ENCODE measurements around the gene MRI1.
A peak's percentile ranks its signal among the peaks of the same experiment; 100 is the strongest.

MRI1 gene

GRCh38 chr19:13764101-13764807 lies at the start of gene MRI1:
MRI1 (plus strand) TSS chr19:13764522; CDS start chr19:13764589, 67 bp downstream.
- peak; percentile 89 for DNase-seq (ENCODE audit: low read depth)
- H3K9me3 ChIP-seq (ENCODE audit: control insufficient read depth, low read length) = no peaks in the 10 kb centered on the region

GRCh38 chr19:13717194-13717643 lies 47.1 kb upstream of the MRI1 start:
- DNase-seq (ENCODE audit: low read depth) = no peak
- peaks cover 9% of the 10 kb centered on the region for H3K9me3 ChIP-seq (ENCODE audit: control insufficient read depth, low read length)
- H3K36me3 ChIP-seq (ENCODE audit: control insufficient read depth, insufficient read depth, low read length, severe bottlenecking) = no peaks in the 10 kb centered on the region
- H3K9ac ChIP-seq (ENCODE audit: low read length) = no peak overlapping the region
- peaks cover 6% of the 10 kb centered on the region for H3K4me1 ChIP-seq (ENCODE audit: control insufficient read depth, insufficient read depth, low read length)
- H3K4me3 ChIP-seq (ENCODE audit: low read length) = no peak overlapping the region
- H3K27me3 ChIP-seq (replicated peaks; ENCODE audit: control insufficient read depth, insufficient read depth, low read length) = no peaks in the 10 kb centered on the region

More at GRCh38 chr19:13764101-13764807, at the start of gene MRI1:
- H3K9ac ChIP-seq (ENCODE audit: low read length) = peak within 1 kb of the TSS; percentile 90
- peaks cover 9% of the 10 kb centered on the region for H3K4me1 ChIP-seq (ENCODE audit: control insufficient read depth, insufficient read depth, low read length)
- H3K27me3 ChIP-seq (replicated peaks; ENCODE audit: control insufficient read depth, insufficient read depth, low read length) = no peaks in the 10 kb centered on the region
- peak within 1 kb of the TSS; percentile 91 for H3K4me3 ChIP-seq (ENCODE audit: low read length)
- H3K36me3 ChIP-seq (ENCODE audit: control insufficient read depth, insufficient read depth, low read length, severe bottlenecking) = peaks cover 50% of the 10 kb centered on the region

GRCh38 chr19:13718733-13719132 lies 45.6 kb upstream of the MRI1 start:
- DNase-seq (ENCODE audit: low read depth) = peak; percentile 55

GRCh38 chr19:13722146-13722545 lies 42.2 kb upstream of the MRI1 start:
- Histone ChIP-seq H3K9ac (ENCODE audit: low read length) (no peak overlapping the region), H3K4me1 (ENCODE audit: control insufficient read depth, insufficient read depth, low read length) (peaks cover 6% of the 10 kb centered on the region), H3K36me3 (ENCODE audit: control insufficient read depth, insufficient read depth, low read length, severe bottlenecking) (no peaks in the 10 kb centered on the region), H3K27me3 (replicated peaks; ENCODE audit: control insufficient read depth, insufficient read depth, low read length) (no peaks in the 10 kb centered on the region), H3K4me3 (ENCODE audit: low read length) (no peak overlapping the region), H3K9me3 (ENCODE audit: control insufficient read depth, low read length) (no peaks in the 10 kb centered on the region)
- no peak for DNase-seq (ENCODE audit: low read depth)

More at GRCh38 chr19:13718733-13719132, 45.6 kb upstream of the MRI1 start:
- Histone ChIP-seq H3K4me3 (ENCODE audit: low read length) (no peak overlapping the region), H3K9ac (ENCODE audit: low read length) (no peak overlapping the region), H3K27me3 (replicated peaks; ENCODE audit: control insufficient read depth, insufficient read depth, low read length) (no peaks in the 10 kb centered on the region), H3K4me1 (ENCODE audit: control insufficient read depth, insufficient read depth, low read length) (peaks cover 6% of the 10 kb centered on the region), H3K9me3 (ENCODE audit: control insufficient read depth, low read length) (peaks cover 9% of the 10 kb centered on the region), H3K36me3 (ENCODE audit: control insufficient read depth, insufficient read depth, low read length, severe bottlenecking) (no peaks in the 10 kb centered on the region)

GRCh38 chr19:13723206-13723605 lies 41.1 kb upstream of the MRI1 start:
- Histone ChIP-seq H3K4me1 (ENCODE audit: control insufficient read depth, insufficient read depth, low read length) (peaks cover 9% of the 10 kb centered on the region), H3K36me3 (ENCODE audit: control insufficient read depth, insufficient read depth, low read length, severe bottlenecking) (no peaks in the 10 kb centered on the region), H3K9ac (ENCODE audit: low read length) (no peak overlapping the region), H3K27me3 (replicated peaks; ENCODE audit: control insufficient read depth, insufficient read depth, low read length) (no peaks in the 10 kb centered on the region), H3K4me3 (ENCODE audit: low read length) (no peak overlapping the region), H3K9me3 (ENCODE audit: control insufficient read depth, low read length) (no peaks in the 10 kb centered on the region)
- no peak for DNase-seq (ENCODE audit: low read depth)

GRCh38 chr19:13726323-13726722 lies 38.0 kb upstream of the MRI1 start:
- H3K9ac ChIP-seq (ENCODE audit: low read length) = no peak overlapping the region
- H3K4me3 ChIP-seq (ENCODE audit: low read length) = no peak overlapping the region
- H3K4me1 ChIP-seq (ENCODE audit: control insufficient read depth, insufficient read depth, low read length) = peaks cover 23% of the 10 kb centered on the region
- H3K27me3 ChIP-seq (replicated peaks; ENCODE audit: control insufficient read depth, insufficient read depth, low read length) = no peaks in the 10 kb centered on the region
- no peaks in the 10 kb centered on the region for H3K36me3 ChIP-seq (ENCODE audit: control insufficient read depth, insufficient read depth, low read length, severe bottlenecking)
- no peaks in the 10 kb centered on the region for H3K9me3 ChIP-seq (ENCODE audit: control insufficient read depth, low read length)
- no peak for DNase-seq (ENCODE audit: low read depth)

GRCh38 chr19:13727798-13728197 lies 36.5 kb upstream of the MRI1 start:
- Histone ChIP-seq H3K4me1 (ENCODE audit: control insufficient read depth, insufficient read depth, low read length) (peaks cover 32% of the 10 kb centered on the region), H3K27me3 (replicated peaks; ENCODE audit: control insufficient read depth, insufficient read depth, low read length) (no peaks in the 10 kb centered on the region), H3K9me3 (ENCODE audit: control insufficient read depth, low read length) (no peaks in the 10 kb centered on the region), H3K9ac (ENCODE audit: low read length) (no peak overlapping the region), H3K4me3 (ENCODE audit: low read length) (no peak overlapping the region), H3K36me3 (ENCODE audit: control insufficient read depth, insufficient read depth, low read length, severe bottlenecking) (no peaks in the 10 kb centered on the region)
- no peak for DNase-seq (ENCODE audit: low read depth)

GRCh38 chr19:13729859-13730258 lies 34.5 kb upstream of the MRI1 start:
- DNase-seq (ENCODE audit: low read depth) = peak; percentile 50
- Histone ChIP-seq H3K4me3 (ENCODE audit: low read length) (no peak overlapping the region), H3K4me1 (ENCODE audit: control insufficient read depth, insufficient read depth, low read length) (peaks cover 32% of the 10 kb centered on the region), H3K27me3 (replicated peaks; ENCODE audit: control insufficient read depth, insufficient read depth, low read length) (no peaks in the 10 kb centered on the region), H3K9me3 (ENCODE audit: control insufficient read depth, low read length) (no peaks in the 10 kb centered on the region), H3K36me3 (ENCODE audit: control insufficient read depth, insufficient read depth, low read length, severe bottlenecking) (no peaks in the 10 kb centered on the region), H3K9ac (ENCODE audit: low read length) (peak overlapping the region; percentile 1)

- no peaks in the 10 kb centered on the region for H3K27me3 ChIP-seq (replicated peaks; ENCODE audit: control insufficient read depth, insufficient read depth, low read length)
- H3K9me3 ChIP-seq (ENCODE audit: control insufficient read depth, low read length) = no peaks in the 10 kb centered on the region
- peak overlapping the region; percentile 96 for H3K4me3 ChIP-seq (ENCODE audit: low read length)
- H3K9ac ChIP-seq (ENCODE audit: low read length) = peak overlapping the region; percentile 100
- DNase-seq (ENCODE audit: low read depth) = peak; percentile 98
- H3K36me3 ChIP-seq (ENCODE audit: control insufficient read depth, insufficient read depth, low read length, severe bottlenecking) = no peaks in the 10 kb centered on the region
- H3K4me1 ChIP-seq (ENCODE audit: control insufficient read depth, insufficient read depth, low read length) = peaks cover 32% of the 10 kb centered on the region
Measured at GRCh38 chr19:13731147-13731964, 33.0 kb upstream of the MRI1 start.

GRCh38 chr19:13732337-13732736 lies 32.0 kb upstream of the MRI1 start:
- Histone ChIP-seq H3K9ac (ENCODE audit: low read length) (peak overlapping the region; percentile 100), H3K27me3 (replicated peaks; ENCODE audit: control insufficient read depth, insufficient read depth, low read length) (no peaks in the 10 kb centered on the region), H3K36me3 (ENCODE audit: control insufficient read depth, insufficient read depth, low read length, severe bottlenecking) (no peaks in the 10 kb centered on the region), H3K4me1 (ENCODE audit: control insufficient read depth, insufficient read depth, low read length) (peaks cover 32% of the 10 kb centered on the region), H3K4me3 (ENCODE audit: low read length) (peak overlapping the region; percentile 96), H3K9me3 (ENCODE audit: control insufficient read depth, low read length) (no peaks in the 10 kb centered on the region)
- DNase-seq (ENCODE audit: low read depth) = no peak

- no peaks in the 10 kb centered on the region for H3K36me3 ChIP-seq (ENCODE audit: control insufficient read depth, insufficient read depth, low read length, severe bottlenecking)
- H3K4me1 ChIP-seq (ENCODE audit: control insufficient read depth, insufficient read depth, low read length) = peaks cover 24% of the 10 kb centered on the region
- no peak for DNase-seq (ENCODE audit: low read depth)
- no peaks in the 10 kb centered on the region for H3K9me3 ChIP-seq (ENCODE audit: control insufficient read depth, low read length)
- no peak overlapping the region for H3K4me3 ChIP-seq (ENCODE audit: low read length)
- no peak overlapping the region for H3K9ac ChIP-seq (ENCODE audit: low read length)
- no peaks in the 10 kb centered on the region for H3K27me3 ChIP-seq (replicated peaks; ENCODE audit: control insufficient read depth, insufficient read depth, low read length)
Measured at GRCh38 chr19:13734751-13735150, 29.6 kb upstream of the MRI1 start.
